ENCODE results near the gene ARL13A. TPM values are rescaled to one million over a fixed set of nuclear protein-coding genes. Genes with fewer than 3 reads are reported as not detected.

Gene ARL13A
- total RNA-seq, result not detected

DNA sequence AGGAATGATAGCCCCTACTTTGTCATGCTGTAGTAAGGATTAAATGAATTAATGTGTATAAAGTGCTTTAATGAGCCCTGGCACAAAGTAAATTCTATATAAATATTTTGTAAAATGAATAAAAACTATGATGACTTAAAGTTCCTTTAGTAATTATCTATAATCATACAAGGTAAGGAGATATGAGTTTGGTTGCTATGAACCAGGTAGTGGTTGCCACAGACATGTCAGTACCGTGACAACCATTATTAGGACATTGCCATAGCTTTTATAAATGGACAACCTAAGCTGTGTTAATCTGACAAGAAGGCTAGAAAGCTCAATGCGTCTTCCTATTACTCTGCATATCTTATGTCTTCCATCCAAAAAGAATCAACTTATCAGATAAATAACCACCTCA is at the start of gene ARL13A:
TSS of gene ARL13A (plus strand) at position 301 of the 400 bp plus-strand sequence. CDS start 3,982 bp downstream, outside the sequence.
- H3K4me3 ChIP-seq, result no peak within 1 kb of the TSS
- no peaks in the 10 kb centered on the region for H3K4me1 ChIP-seq
- H3K36me3 ChIP-seq, result no peaks in the 10 kb centered on the region
- no peaks in the 10 kb centered on the region for H3K9me3 ChIP-seq
- no peaks in the 10 kb centered on the region for H3K27me3 ChIP-seq
- no peak for DNase-seq (ENCODE audit: extremely low spot score in 2 of 2)
- TF ChIP-seq, protein P1, sequence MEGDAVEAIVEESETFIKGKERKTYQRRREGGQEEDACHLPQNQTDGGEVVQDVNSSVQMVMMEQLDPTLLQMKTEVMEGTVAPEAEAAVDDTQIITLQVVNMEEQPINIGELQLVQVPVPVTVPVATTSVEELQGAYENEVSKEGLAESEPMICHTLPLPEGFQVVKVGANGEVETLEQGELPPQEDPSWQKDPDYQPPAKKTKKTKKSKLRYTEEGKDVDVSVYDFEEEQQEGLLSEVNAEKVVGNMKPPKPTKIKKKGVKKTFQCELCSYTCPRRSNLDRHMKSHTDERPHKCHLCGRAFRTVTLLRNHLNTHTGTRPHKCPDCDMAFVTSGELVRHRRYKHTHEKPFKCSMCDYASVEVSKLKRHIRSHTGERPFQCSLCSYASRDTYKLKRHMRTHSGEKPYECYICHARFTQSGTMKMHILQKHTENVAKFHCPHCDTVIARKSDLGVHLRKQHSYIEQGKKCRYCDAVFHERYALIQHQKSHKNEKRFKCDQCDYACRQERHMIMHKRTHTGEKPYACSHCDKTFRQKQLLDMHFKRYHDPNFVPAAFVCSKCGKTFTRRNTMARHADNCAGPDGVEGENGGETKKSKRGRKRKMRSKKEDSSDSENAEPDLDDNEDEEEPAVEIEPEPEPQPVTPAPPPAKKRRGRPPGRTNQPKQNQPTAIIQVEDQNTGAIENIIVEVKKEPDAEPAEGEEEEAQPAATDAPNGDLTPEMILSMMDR (IDR thresholded peaks at IDR 0.05), result no peak
- TF ChIP-seq POLR2A (IDR thresholded peaks at IDR 0.05), result no peak
- TF ChIP-seq POLR2AphosphoS5 (IDR thresholded peaks at IDR 0.05; ENCODE audit: insufficient read depth in 1 of 2, low read depth in 1 of 2), result no peak
- intact Hi-C loops (cut with DNase I), result no loop called here
- H3K27ac ChIP-seq, result no peak within 1 kb of the TSS

DNA sequence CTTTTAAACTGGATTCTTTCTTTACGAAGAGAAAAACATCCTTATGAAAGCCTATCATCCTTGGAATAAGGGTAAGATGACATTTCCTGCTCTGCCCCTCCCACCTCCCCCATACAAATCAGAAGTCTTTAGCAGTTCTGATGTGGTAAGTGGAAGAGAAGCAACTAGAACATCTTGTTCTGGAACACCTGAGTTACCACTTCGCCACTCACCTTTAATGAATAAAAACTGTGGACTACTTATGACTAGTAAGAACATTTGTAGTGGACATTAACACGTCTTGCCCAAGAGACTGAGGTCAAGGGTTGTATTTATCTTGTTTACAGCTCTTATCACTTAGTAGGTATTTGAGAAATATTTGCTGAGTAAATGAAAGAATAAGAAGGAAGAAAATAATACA is 45.1 kb upstream of the ARL13A start:
- intact Hi-C loops (cut with DNase I), result no loop called here
- TF ChIP-seq POLR2A (IDR thresholded peaks at IDR 0.05), result no peak
- TF ChIP-seq POLR2AphosphoS5 (IDR thresholded peaks at IDR 0.05; ENCODE audit: insufficient read depth in 1 of 2, low read depth in 1 of 2), result no peak
- TF ChIP-seq, protein P1 (IDR thresholded peaks at IDR 0.05), result no peak

DNA sequence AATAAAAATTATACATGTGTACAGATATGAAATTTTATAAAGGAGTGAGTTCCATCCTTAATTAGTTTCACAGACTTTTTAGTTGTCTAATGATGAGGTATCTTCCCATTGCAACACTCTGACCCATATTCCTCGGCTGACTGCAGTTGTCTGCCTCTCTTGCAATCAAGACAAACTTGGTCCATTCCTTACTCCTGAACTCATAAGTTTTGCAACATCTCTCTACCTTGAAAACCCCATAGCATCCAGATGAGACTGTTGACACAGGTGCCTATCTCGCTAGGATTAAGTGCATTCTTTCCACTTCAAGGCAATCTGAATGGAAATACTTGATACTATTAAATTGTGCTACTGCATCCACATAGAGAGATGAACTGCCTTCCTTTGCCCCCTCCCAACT is 43.1 kb upstream of the ARL13A start:
- Histone ChIP-seq H3K27ac (no peak overlapping the region), H3K27me3 (no peaks in the 10 kb centered on the region), H3K36me3 (no peaks in the 10 kb centered on the region), H3K4me1 (no peaks in the 10 kb centered on the region), H3K9me3 (peaks cover 2% of the 10 kb centered on the region), H3K4me3 (no peak overlapping the region)
- intact Hi-C loops (cut with DNase I), result no loop called here
- DNase-seq (ENCODE audit: extremely low spot score in 2 of 2), result no peak
- TF ChIP-seq, protein P1 (IDR thresholded peaks at IDR 0.05), result no peak
- TF ChIP-seq POLR2A (IDR thresholded peaks at IDR 0.05), result no peak
- no peak for TF ChIP-seq POLR2AphosphoS5 (IDR thresholded peaks at IDR 0.05; ENCODE audit: insufficient read depth in 1 of 2, low read depth in 1 of 2)

More for the DNA sequence above, 45.1 kb upstream of the ARL13A start:
- H3K9me3 ChIP-seq, result no peaks in the 10 kb centered on the region
- no peak overlapping the region for H3K27ac ChIP-seq
- H3K36me3 ChIP-seq, result no peaks in the 10 kb centered on the region
- no peak for DNase-seq (ENCODE audit: extremely low spot score in 2 of 2)
- no peaks in the 10 kb centered on the region for H3K27me3 ChIP-seq
- no peak overlapping the region for H3K4me3 ChIP-seq
- no peaks in the 10 kb centered on the region for H3K4me1 ChIP-seq

DNA sequence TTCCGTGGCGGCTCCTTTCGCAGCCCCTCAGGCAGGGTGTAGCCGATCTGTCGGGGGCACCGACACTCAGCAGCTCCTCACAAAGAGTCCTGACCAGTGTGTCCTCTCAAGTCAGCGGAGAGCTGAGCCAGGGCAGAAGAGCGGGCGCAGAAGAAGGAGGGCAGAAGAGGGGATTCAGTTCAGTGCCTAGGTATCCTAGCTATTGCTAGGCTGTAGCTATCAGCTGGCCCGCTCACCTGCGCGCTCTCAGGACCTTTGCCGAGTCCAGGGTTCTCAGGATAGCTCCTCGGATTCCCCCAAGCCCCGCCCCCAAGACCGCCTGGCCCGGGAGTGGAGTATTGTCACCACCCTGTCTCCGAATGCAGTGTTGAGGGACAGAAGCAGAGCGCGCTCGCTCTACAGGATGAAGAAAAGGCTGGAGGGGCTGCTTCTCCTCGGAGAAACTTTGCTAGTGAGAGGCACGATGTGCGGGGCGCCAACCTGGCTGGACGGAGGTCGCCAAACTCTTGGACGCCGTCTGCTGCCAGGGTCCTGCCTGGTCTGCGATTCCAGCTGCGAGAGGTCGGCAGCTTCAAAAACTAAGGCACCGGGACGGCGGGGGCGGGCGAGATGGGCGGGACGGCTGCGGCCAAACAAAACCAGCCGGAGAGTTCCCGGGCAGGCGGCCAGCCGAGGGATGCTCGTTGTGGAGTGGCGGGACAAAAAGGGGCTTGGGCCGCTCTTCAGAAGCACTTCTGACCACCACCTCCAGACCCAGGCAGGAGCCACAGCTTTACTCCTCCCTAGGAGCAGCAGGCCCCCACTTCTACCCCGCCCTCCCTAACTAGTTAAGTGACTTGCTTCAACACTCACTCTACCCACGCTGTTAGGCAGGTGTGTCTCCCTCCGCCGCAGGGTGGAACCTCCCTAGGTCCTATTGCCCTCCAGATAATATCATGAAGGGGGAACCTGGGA is 40.6 kb upstream of the ARL13A start, which contains the start of gene XKRX:
TSS of gene XKRX (minus strand) at position 258 of the 954 bp plus-strand sequence. CDS start 613 bp downstream, outside the sequence.
- no peaks in the 10 kb centered on the region for H3K27me3 ChIP-seq
- no peak for DNase-seq (ENCODE audit: extremely low spot score in 2 of 2)
- no peaks in the 10 kb centered on the region for H3K36me3 ChIP-seq
- peaks cover 5% of the 10 kb centered on the region for H3K9me3 ChIP-seq
- no peaks in the 10 kb centered on the region for H3K4me1 ChIP-seq
- peak within 1 kb of the TSS; percentile 42 to 44 for H3K4me3 ChIP-seq
- no peak for TF ChIP-seq POLR2A (IDR thresholded peaks at IDR 0.05)
- intact Hi-C loops (cut with DNase I), result no loop called here
- H3K27ac ChIP-seq, result no peak within 1 kb of the TSS

DNA sequence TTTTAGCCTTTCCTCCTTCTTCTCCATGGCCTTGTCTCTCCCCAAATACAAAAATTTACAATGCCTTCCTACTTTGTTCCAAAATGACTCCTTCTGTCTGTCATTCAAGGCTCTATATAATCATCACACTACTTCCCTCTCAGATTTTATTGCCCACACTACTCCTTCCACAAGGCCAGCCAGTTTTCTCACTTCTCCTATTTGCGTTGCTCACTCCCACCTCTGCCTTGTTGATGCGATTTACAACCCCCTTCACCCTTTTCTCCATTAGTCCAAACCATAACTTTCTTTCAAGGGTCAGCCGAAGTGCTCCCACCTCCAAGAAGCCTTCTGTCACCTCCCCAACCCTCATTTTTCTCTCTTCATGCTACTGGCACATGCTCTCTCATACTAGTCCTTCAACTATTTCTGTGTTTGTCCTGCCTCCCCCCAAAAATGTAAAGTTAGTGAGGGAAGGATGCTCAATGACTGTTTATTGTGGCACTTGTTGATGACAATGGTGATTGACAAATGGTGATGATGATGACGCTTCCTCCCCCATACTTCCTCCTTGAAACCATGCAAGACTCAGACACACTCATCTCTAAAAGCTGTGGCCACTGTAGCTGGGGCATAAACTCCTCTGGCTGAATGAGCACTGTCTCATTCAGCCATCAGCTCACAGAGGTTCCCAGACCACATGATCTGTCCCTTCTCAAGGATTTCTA is 38.1 kb upstream of the ARL13A start:
- Histone ChIP-seq H3K4me1 (no peaks in the 10 kb centered on the region), H3K9me3 (peaks cover 5% of the 10 kb centered on the region), H3K27me3 (no peaks in the 10 kb centered on the region), H3K36me3 (no peaks in the 10 kb centered on the region), H3K27ac (no peak overlapping the region), H3K4me3 (no peak overlapping the region)
- DNase-seq (ENCODE audit: extremely low spot score in 2 of 2), result no peak
- TF ChIP-seq, protein P1 (IDR thresholded peaks at IDR 0.05), result no peak
- no peak for TF ChIP-seq POLR2A (IDR thresholded peaks at IDR 0.05)
- TF ChIP-seq POLR2AphosphoS5 (IDR thresholded peaks at IDR 0.05; ENCODE audit: insufficient read depth in 1 of 2, low read depth in 1 of 2), result no peak
- intact Hi-C loops (cut with DNase I), result no loop called here
